A673 (cell line): Measurements from ENCODE around the gene CNOT3.
"Not testable (repeated sequence)": the region's sequence is repeated elsewhere in the genome, so short reads cannot be mapped to it uniquely, and the experiment has no call there.

Experiments
- CTCF ChIP-seq: fragments of 300-800, 200-600 bp; sonication (generic); conservative IDR thresholded peaks from 2 replicates; pipeline ENCODE4 v1.5.1; 2017; ENCODE audit warnings: low read depth, mild to moderate bottlenecking, antibody characterized with exemption, low read length, moderate library complexity, mixed read lengths
- EZH2 ChIP-seq: fragments of 200-600 bp; sonication (generic); IDR thresholded peaks from 2 replicates; pipeline ENCODE4 v1.6.1; 2017; ENCODE audit warnings: borderline replicate concordance, low read depth, mild to moderate bottlenecking, mixed read lengths, antibody characterized with exemption, low read length; ENCODE audit not compliant: poor library complexity, severe bottlenecking

GRCh38 chr19:54095859-54096616 is 41.5 kb upstream of the CNOT3 start:
- TF ChIP-seq EZH2, CTCF: not testable (repeated sequence)
